ENCODE data around the gene CR1. TPM values are rescaled to one million over a fixed set of nuclear protein-coding genes. Genes with fewer than 3 reads are reported as not detected.
"Not testable (repeated sequence)": the region's sequence is repeated elsewhere in the genome, so short reads cannot be mapped to it uniquely, and the experiment has no call there.

The CR1 gene
- total RNA-seq, 4 donors from 2014 or later: 0.56 to 1.0 (median 0.66) TPM

- Histone ChIP-seq H3K36me3 (no peaks in the 10 kb centered on the region), H3K27ac (no peak overlapping the region), H3K9me3 (no peaks in the 10 kb centered on the region), H3K4me3 (no peak overlapping the region), H3K27me3 (peaks cover 45% of the 10 kb centered on the region), H3K4me1 (peaks cover 10% of the 10 kb centered on the region)
- DNase-seq (ENCODE audit: low spot score in 2 of 2): no peak
- TF ChIP-seq EP300 (IDR thresholded peaks at IDR 0.05) (no peak), CTCF (IDR thresholded peaks at IDR 0.05) (no peak), POLR2A (IDR thresholded peaks at IDR 0.05) (no peak), POLR2AphosphoS5 (IDR thresholded peaks at IDR 0.05) (no peak)
- 36% methylated on average over 6 of the region's 6 CpGs for WGBS
Measured at GRCh38 chr1:207673399-207673798, 177.4 kb downstream of the CR1 start.

DNA sequence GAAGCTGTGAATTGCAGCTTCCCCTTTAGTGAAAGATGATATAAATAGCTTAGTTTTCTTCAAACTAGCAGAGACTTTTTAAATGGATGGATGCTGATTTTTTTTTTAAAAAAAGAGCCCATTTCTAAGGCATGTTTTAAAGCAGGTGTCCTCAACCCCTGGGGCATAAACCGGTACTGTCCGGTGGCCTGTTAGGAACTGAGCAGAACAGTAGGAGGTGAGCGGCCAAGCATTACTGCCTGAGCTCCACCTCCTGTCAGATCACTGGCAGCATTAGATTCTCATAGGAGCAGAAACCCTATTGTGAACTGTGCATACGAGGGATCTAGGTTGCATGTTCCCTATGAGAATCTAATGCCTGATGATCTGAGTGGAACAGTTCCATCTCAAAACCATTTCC, 180.2 kb downstream of the CR1 start:
- DNase-seq (ENCODE audit: low spot score in 2 of 2): no peak
- Histone ChIP-seq H3K27me3 (peaks cover 20% of the 10 kb centered on the region), H3K4me1 (no peaks in the 10 kb centered on the region), H3K9me3 (no peaks in the 10 kb centered on the region), H3K4me3 (no peak overlapping the region), H3K27ac (no peak overlapping the region), H3K36me3 (no peaks in the 10 kb centered on the region)
- WGBS: 93% methylated on average over 4 of the region's 4 CpGs
- TF ChIP-seq EP300 (IDR thresholded peaks at IDR 0.05): no peak
- TF ChIP-seq POLR2A (IDR thresholded peaks at IDR 0.05): no peak
- TF ChIP-seq POLR2AphosphoS5 (IDR thresholded peaks at IDR 0.05): no peak
- TF ChIP-seq CTCF (IDR thresholded peaks at IDR 0.05): no peak

- not testable (repeated sequence) for H3K4me3 ChIP-seq; H3K27ac ChIP-seq; H3K27me3 ChIP-seq; H3K36me3 ChIP-seq; H3K9me3 ChIP-seq; H3K4me1 ChIP-seq; DNase-seq (ENCODE audit: low spot score in 2 of 2)
- WGBS: 56% methylated on average over 6 of the region's 6 CpGs
Measured at GRCh38 chr1:207680590-207681388, 184.8 kb downstream of the CR1 start.

DNA sequence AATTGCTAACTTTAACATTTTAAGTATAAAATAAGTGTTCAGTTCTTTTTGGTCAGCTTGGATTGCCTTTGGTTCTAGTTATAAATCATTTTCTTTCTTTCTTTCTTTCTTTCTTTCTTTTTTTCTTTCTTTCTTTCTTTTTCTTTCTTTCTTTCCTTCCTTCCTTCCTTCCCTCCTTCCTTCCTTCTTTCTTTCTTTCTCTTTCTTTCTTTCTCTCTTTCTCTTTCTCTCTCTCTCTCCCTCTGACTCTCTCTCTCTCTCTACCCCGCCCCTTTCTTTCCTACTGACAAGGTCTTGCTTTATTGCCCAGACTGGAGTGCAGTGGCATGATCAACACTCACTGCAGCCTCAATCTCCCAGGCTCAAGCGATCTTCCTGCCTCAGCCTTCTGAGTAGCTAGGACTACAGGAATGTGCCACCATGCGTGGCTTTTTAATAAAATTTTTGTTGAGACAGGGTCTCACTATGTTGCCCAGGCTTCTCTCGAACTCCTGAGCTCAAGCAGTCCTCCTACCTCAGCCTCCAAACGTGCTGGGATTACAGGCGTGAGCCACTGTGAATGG, 187.0 kb downstream of the CR1 start:
- not testable (repeated sequence) for DNase-seq (ENCODE audit: low spot score in 2 of 2); H3K4me1 ChIP-seq; H3K4me3 ChIP-seq; H3K36me3 ChIP-seq; H3K27ac ChIP-seq; H3K27me3 ChIP-seq; H3K9me3 ChIP-seq
- 90% methylated on average over 6 of the region's 6 CpGs for WGBS

- not testable (repeated sequence) for H3K9me3 ChIP-seq; H3K4me1 ChIP-seq; H3K27ac ChIP-seq; H3K27me3 ChIP-seq; H3K4me3 ChIP-seq; H3K36me3 ChIP-seq; DNase-seq (ENCODE audit: low spot score in 2 of 2)
- WGBS: 77% methylated on average over 4 of the region's 4 CpGs
Measured at GRCh38 chr1:207690551-207690950, 194.6 kb downstream of the CR1 start.

- H3K4me3 ChIP-seq: no peak overlapping the region
- peaks cover 9% of the 10 kb centered on the region for H3K27me3 ChIP-seq
- no peak overlapping the region for H3K27ac ChIP-seq
- no peaks in the 10 kb centered on the region for H3K9me3 ChIP-seq
- no peak for DNase-seq (ENCODE audit: low spot score in 2 of 2)
- no peak for TF ChIP-seq CTCF (IDR thresholded peaks at IDR 0.05)
- TF ChIP-seq POLR2A (IDR thresholded peaks at IDR 0.05): no peak
- TF ChIP-seq EP300 (IDR thresholded peaks at IDR 0.05): no peak
- TF ChIP-seq POLR2AphosphoS5 (IDR thresholded peaks at IDR 0.05): no peak
- H3K4me1 ChIP-seq: no peaks in the 10 kb centered on the region
- no peaks in the 10 kb centered on the region for H3K36me3 ChIP-seq
Measured at GRCh38 chr1:207691010-207691409, 195.1 kb downstream of the CR1 start.

Other genes starting within 250 kb of the CR1 start
- gene CD55, start 174.5 kb upstream of the CR1 start, total RNA-seq: 100 to 1,000 TPM; 138 to 264 (median 197) TPM
- not detected for gene CR2, start 41.8 kb upstream of the CR1 start, total RNA-seq
- gene CR1L, start 149.0 kb downstream of the CR1 start, total RNA-seq: not detected